Measurements from ENCODE around the gene SPARCL1.

DNA sequence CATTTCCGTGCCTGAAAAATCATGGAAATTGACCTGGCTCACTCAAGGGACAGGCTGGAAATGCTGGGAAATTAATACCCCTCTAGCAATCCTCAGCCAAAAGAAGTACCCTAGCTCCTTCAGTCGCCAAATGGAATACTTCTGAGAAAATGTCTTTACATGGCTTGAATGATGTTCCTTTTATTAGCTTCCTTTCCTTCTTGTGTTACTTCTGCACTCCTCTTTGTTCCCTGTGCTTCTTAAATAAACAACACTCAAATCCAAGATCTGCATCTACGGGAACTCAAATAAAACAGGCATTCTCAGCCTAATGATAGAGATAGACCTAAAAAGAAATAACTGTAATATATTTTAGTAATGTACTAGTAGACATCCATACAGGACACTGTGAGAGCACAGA, 36.1 kb downstream of the SPARCL1 start:
- TF ChIP-seq PRDM1 (tag by site-specific recombination; IDR thresholded peaks at IDR 0.05), result no peak
- no peak for TF ChIP-seq ZBTB20 (tag by site-specific recombination; IDR thresholded peaks at IDR 0.05)
- TF ChIP-seq, protein P1, sequence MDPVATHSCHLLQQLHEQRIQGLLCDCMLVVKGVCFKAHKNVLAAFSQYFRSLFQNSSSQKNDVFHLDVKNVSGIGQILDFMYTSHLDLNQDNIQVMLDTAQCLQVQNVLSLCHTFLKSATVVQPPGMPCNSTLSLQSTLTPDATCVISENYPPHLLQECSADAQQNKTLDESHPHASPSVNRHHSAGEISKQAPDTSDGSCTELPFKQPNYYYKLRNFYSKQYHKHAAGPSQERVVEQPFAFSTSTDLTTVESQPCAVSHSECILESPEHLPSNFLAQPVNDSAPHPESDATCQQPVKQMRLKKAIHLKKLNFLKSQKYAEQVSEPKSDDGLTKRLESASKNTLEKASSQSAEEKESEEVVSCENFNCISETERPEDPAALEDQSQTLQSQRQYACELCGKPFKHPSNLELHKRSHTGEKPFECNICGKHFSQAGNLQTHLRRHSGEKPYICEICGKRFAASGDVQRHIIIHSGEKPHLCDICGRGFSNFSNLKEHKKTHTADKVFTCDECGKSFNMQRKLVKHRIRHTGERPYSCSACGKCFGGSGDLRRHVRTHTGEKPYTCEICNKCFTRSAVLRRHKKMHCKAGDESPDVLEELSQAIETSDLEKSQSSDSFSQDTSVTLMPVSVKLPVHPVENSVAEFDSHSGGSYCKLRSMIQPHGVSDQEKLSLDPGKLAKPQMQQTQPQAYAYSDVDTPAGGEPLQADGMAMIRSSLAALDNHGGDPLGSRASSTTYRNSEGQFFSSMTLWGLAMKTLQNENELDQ (tag by site-specific recombination; IDR thresholded peaks at IDR 0.05; ENCODE audit: low read depth), result no peak
- TF ChIP-seq, protein P2, sequence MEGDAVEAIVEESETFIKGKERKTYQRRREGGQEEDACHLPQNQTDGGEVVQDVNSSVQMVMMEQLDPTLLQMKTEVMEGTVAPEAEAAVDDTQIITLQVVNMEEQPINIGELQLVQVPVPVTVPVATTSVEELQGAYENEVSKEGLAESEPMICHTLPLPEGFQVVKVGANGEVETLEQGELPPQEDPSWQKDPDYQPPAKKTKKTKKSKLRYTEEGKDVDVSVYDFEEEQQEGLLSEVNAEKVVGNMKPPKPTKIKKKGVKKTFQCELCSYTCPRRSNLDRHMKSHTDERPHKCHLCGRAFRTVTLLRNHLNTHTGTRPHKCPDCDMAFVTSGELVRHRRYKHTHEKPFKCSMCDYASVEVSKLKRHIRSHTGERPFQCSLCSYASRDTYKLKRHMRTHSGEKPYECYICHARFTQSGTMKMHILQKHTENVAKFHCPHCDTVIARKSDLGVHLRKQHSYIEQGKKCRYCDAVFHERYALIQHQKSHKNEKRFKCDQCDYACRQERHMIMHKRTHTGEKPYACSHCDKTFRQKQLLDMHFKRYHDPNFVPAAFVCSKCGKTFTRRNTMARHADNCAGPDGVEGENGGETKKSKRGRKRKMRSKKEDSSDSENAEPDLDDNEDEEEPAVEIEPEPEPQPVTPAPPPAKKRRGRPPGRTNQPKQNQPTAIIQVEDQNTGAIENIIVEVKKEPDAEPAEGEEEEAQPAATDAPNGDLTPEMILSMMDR (tag by site-specific recombination; IDR thresholded peaks at IDR 0.05), result no peak
- TF ChIP-seq ZNF274 (IDR thresholded peaks at IDR 0.05; ENCODE audit: low read length), result no peak
- no peak for TF ChIP-seq ZNF274 (tag by site-specific recombination; IDR thresholded peaks at IDR 0.05; ENCODE audit: borderline replicate concordance)
- TF ChIP-seq, protein P3, sequence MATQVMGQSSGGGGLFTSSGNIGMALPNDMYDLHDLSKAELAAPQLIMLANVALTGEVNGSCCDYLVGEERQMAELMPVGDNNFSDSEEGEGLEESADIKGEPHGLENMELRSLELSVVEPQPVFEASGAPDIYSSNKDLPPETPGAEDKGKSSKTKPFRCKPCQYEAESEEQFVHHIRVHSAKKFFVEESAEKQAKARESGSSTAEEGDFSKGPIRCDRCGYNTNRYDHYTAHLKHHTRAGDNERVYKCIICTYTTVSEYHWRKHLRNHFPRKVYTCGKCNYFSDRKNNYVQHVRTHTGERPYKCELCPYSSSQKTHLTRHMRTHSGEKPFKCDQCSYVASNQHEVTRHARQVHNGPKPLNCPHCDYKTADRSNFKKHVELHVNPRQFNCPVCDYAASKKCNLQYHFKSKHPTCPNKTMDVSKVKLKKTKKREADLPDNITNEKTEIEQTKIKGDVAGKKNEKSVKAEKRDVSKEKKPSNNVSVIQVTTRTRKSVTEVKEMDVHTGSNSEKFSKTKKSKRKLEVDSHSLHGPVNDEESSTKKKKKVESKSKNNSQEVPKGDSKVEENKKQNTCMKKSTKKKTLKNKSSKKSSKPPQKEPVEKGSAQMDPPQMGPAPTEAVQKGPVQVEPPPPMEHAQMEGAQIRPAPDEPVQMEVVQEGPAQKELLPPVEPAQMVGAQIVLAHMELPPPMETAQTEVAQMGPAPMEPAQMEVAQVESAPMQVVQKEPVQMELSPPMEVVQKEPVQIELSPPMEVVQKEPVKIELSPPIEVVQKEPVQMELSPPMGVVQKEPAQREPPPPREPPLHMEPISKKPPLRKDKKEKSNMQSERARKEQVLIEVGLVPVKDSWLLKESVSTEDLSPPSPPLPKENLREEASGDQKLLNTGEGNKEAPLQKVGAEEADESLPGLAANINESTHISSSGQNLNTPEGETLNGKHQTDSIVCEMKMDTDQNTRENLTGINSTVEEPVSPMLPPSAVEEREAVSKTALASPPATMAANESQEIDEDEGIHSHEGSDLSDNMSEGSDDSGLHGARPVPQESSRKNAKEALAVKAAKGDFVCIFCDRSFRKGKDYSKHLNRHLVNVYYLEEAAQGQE (tag by site-specific recombination; IDR thresholded peaks at IDR 0.05), result no peak
- TF ChIP-seq, protein P4, sequence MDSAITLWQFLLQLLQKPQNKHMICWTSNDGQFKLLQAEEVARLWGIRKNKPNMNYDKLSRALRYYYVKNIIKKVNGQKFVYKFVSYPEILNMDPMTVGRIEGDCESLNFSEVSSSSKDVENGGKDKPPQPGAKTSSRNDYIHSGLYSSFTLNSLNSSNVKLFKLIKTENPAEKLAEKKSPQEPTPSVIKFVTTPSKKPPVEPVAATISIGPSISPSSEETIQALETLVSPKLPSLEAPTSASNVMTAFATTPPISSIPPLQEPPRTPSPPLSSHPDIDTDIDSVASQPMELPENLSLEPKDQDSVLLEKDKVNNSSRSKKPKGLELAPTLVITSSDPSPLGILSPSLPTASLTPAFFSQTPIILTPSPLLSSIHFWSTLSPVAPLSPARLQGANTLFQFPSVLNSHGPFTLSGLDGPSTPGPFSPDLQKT (IDR thresholded peaks at IDR 0.05; ENCODE audit: borderline replicate concordance, low read depth, low read length), result no peak

Data from HEK293 (cell line).